ENCODE measurements around the gene MSI2.
A peak's percentile ranks its signal among the peaks of the same experiment; 100 is the strongest.

Gene MSI2

DNA sequence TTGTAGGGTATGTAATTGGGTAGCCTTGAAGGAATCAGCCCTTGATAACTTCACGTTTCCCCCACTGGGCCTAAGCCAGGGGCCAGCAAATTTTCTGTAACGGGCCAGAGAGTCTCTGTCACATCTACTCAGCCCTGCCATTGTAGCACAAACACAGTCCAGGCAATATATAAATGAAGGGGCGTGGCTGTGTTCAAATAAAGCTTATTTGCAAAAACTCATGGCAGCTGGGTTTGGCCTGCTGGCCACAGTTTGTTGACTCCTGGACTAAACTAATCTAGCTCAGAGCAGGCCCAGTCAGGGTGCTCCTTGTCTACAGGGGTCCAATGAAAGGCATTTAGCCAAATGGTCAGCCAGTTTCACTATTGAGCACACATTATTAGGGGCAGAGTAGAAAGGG, 347.2 kb downstream of the MSI2 start:
- ATAC-seq = no peak
- no peaks in the 10 kb centered on the region for H3K9me3 Mint-ChIP-seq
- H3K4me3 Mint-ChIP-seq = no peak overlapping the region

GRCh38 chr17:57603978-57604377, 347.7 kb downstream of the MSI2 start:
- no peaks in the 10 kb centered on the region for H3K9me3 Mint-ChIP-seq

More for the DNA sequence above, 347.2 kb downstream of the MSI2 start:
- Mint-ChIP-seq H3K36me3 (peaks cover 12% of the 10 kb centered on the region), H3K27ac (peak overlapping the region; percentile 81), H3K27me3 (no peaks in the 10 kb centered on the region), H3K4me1 (peaks cover 58% of the 10 kb centered on the region)

DNA sequence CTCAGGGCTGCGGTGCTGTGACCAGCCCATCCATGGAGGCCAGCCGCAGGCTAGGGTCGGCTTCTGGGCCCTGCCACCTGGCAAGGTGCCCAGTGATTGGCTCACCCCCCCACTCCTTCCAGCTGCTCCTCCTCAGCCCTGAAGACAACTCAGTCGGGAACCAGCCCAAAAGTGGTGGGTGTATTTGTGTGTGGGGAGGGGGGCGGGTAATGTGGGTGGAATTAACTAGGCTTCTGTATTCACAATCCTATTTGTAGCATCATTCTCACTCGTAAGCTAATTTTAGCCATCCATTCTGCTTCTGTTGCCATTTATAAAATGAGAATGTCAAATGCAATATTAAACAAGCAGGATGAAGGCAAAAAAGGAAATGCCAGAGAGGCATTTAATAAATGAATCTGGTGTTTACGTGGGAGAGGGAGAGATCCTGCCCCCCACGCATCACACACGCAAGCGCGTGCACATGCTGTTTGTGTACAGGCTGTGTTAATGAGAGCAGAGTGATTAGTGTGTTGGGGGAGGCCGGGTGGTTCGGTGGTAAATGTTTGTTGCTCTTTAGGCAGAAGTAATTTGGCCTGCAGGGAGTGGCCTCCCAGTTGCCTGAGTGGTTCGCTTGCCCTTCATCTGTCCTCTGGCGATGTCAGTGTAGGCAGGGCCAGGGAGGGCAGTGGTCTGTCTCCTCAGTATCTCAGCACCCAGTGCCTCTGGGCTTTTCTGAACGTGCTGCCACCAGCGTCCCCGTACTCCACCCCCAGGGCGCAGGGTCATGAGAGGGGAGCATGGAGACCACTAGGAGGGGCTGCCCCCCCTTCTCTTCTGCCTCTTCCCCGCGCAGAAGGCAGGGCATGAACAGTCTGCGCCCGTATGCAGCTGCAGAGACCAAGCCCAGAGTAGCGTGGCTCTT, 348.7 kb downstream of the MSI2 start:
- H3K36me3 Mint-ChIP-seq = peaks cover 6% of the 10 kb centered on the region
- ATAC-seq = peak; percentile 87
- H3K27me3 Mint-ChIP-seq = no peaks in the 10 kb centered on the region
- H3K27ac Mint-ChIP-seq = peak overlapping the region; percentile 81
- no peaks in the 10 kb centered on the region for H3K9me3 Mint-ChIP-seq
- H3K4me3 Mint-ChIP-seq = peak overlapping the region; percentile 17
- peaks cover 50% of the 10 kb centered on the region for H3K4me1 Mint-ChIP-seq

More at GRCh38 chr17:57603978-57604377, 347.7 kb downstream of the MSI2 start:
- Mint-ChIP-seq H3K27ac (peak overlapping the region; percentile 81), H3K4me1 (peaks cover 54% of the 10 kb centered on the region), H3K4me3 (peak overlapping the region; percentile 45), H3K27me3 (no peaks in the 10 kb centered on the region), H3K36me3 (peaks cover 12% of the 10 kb centered on the region)
- peak; percentile 90 for ATAC-seq

DNA sequence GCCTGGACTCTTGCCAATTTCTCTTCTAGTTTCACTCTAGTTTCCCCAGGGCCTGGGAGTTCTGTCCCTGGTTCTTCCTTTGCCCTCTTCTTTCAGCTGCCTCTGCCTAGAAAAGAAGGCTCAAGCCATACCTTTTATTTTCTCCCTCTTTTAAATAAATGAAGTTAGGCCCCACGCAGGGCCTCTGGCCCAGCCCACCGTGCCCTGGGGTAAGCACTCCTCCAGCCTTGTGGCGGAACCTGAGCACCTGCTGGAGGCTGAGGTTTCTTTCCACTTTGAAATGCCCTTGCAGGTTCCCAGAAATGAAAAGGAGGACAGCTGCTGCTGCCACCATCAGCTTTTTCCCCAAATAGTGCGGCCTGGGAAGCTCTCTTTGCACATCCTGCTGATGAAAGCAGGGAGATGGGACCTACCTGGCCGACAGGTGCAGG, 349.4 kb downstream of the MSI2 start:
- peak; percentile 52 for ATAC-seq

GRCh38 chr17:57606111-57606875, 350.0 kb downstream of the MSI2 start:
- no peaks in the 10 kb centered on the region for H3K27me3 Mint-ChIP-seq
- H3K4me3 Mint-ChIP-seq = no peak overlapping the region
- no peaks in the 10 kb centered on the region for H3K9me3 Mint-ChIP-seq
- ATAC-seq = no peak
- peaks cover 43% of the 10 kb centered on the region for H3K4me1 Mint-ChIP-seq
- H3K27ac Mint-ChIP-seq = peak overlapping the region; percentile 81
- no peaks in the 10 kb centered on the region for H3K36me3 Mint-ChIP-seq

More for the DNA sequence above, 349.4 kb downstream of the MSI2 start:
- Mint-ChIP-seq H3K27ac (peak overlapping the region; percentile 81), H3K36me3 (peaks cover 3% of the 10 kb centered on the region), H3K27me3 (no peaks in the 10 kb centered on the region), H3K4me1 (peaks cover 46% of the 10 kb centered on the region), H3K9me3 (no peaks in the 10 kb centered on the region), H3K4me3 (peak overlapping the region; percentile 17)

DNA sequence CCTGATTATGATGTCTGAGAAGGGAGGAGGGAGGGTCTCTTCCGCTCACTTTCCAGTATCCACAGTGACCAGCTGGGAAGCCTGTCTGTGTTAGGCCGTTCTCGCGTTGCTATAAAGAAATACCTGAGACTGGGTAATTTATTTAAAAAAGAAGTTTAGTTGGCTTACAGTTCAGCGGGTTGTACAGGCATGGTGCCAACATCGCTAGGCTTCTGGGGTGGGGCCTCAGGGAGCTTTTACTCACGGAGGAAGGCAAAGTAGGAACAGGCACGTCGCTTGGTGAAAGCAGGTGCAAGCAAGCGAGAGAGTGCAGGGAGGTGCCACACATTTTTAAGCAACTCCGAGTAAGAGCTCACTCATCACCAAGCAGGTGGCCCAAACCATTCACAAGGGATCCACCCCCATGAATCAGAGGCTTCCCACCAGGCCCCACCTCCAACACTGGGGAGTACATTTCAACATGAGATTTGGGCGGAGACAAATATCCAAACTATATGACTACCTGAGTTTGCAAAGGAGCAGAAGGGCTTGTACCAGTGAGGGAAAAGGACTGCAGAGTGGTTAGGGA, 351.3 kb downstream of the MSI2 start:
- Mint-ChIP-seq H3K4me3 (no peak overlapping the region), H3K36me3 (no peaks in the 10 kb centered on the region), H3K27ac (no peak overlapping the region), H3K27me3 (no peaks in the 10 kb centered on the region), H3K9me3 (no peaks in the 10 kb centered on the region), H3K4me1 (peaks cover 48% of the 10 kb centered on the region)
- ATAC-seq = no peak

DNA sequence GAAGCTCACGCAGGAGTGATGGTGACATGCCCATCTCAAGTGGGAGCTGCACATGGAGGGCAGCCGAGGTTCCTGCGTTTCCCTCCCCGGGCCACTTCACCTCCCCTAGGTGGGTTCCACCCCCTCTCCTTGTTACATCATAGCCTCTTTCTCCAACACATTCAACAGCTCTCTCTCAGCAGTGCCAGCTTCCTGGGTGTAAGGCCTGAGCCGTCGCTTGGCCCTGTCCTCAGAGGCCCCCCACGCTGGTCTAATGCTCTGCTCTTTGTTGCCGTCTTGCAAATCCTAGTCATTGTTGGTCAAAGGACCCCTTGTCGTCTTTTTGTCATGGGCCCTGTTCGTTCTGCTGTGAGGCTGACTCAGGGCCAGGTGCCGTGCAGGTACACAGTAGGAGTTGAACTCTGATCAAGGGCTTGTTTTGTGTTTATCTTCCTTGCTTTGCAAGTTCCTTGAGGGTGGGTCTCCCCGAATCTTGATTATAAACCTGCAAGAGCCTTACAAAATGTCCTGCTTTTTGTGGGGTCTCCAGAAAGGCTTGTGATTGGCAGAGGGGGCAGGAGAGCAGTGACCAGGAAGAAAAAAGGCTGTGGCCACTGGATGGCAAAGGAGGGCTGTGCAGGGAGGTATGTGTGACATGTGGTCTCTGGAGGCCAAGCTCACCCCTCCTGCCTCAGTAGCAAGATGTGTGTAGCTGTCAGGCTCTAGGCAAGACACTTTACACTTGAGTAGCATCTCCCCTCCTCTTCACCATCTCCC, 352.2 kb downstream of the MSI2 start:
- no peaks in the 10 kb centered on the region for H3K36me3 Mint-ChIP-seq
- H3K4me3 Mint-ChIP-seq = no peak overlapping the region
- H3K27ac Mint-ChIP-seq = no peak overlapping the region
- H3K9me3 Mint-ChIP-seq = no peaks in the 10 kb centered on the region
- no peaks in the 10 kb centered on the region for H3K27me3 Mint-ChIP-seq
- peaks cover 55% of the 10 kb centered on the region for H3K4me1 Mint-ChIP-seq
- ATAC-seq = no peak

- H3K4me3 Mint-ChIP-seq = no peak overlapping the region
- H3K27me3 Mint-ChIP-seq = no peaks in the 10 kb centered on the region
- peaks cover 50% of the 10 kb centered on the region for H3K4me1 Mint-ChIP-seq
- no peaks in the 10 kb centered on the region for H3K9me3 Mint-ChIP-seq
- no peaks in the 10 kb centered on the region for H3K36me3 Mint-ChIP-seq
- no peak for ATAC-seq
- H3K27ac Mint-ChIP-seq = peak overlapping the region; percentile 27
Measured at GRCh38 chr17:57609125-57609877, 353.0 kb downstream of the MSI2 start.

DNA sequence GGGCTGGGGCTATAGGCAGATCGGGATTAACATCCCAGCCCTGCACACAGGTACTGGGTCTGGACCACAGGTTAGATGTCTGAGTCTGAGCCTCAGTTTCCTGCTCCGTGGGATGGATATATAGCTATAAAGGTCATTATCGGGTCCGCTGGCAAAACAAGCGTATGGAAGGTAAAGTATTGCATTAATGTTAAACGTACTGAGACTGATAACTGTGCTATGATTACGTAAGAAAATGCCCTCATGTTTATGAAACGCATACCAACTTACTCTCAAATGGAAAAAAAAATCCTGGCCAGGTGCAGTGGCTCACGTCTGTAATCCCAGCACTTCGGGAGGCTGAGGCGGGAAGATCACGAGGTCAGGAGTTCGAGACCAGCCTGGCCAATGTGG, 353.6 kb downstream of the MSI2 start:
- no peaks in the 10 kb centered on the region for H3K36me3 Mint-ChIP-seq
- peaks cover 44% of the 10 kb centered on the region for H3K4me1 Mint-ChIP-seq
- H3K27ac Mint-ChIP-seq = peak overlapping the region; percentile 27
- H3K9me3 Mint-ChIP-seq = no peaks in the 10 kb centered on the region
- no peak for ATAC-seq
- no peaks in the 10 kb centered on the region for H3K27me3 Mint-ChIP-seq
- H3K4me3 Mint-ChIP-seq = no peak overlapping the region

DNA sequence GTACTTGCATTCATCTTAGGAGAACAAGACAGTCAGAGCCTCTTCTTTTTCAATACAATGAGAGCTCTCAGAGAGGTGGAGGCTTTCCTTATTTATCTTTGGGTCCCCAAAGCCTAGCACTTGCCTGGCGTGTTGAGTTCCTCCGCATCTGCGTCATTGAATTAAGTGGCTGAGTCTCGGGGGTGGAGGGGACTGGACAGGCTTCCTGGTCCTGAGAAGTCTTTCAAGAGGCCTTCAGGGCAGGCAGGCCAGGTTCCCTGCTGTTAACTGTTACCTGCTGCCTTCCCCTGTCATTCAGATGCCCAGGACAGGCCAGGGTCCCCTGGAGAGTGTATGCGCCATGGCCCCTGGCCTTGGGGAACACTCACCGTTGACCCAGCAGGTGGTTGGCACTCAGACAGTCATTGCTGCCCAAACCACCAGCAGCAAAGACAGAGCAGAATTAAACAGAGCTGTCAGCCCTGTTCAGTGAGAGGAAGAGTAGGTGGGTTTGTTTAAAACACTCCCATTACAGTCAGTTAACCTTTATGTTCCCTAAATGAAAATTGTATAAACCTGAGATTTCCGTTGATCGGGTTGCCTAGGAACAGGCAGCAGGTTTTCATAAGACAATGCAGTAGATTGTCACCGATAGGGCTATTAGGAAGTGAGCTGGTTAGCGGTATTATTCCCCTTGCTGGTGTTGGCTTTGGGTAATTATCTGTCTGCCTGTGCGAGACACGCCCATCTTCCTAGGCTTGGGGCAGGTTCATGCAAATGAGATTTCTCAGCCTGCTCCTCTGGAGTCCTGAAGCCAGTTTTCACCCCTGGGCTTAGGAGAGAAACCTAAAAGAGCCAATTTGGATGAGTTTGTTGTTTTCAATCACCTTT, 356.1 kb downstream of the MSI2 start:
- peak; percentile 75 for ATAC-seq
- Mint-ChIP-seq H3K4me1 (peaks cover 24% of the 10 kb centered on the region), H3K9me3 (no peaks in the 10 kb centered on the region), H3K4me3 (no peak overlapping the region), H3K36me3 (peaks cover 22% of the 10 kb centered on the region), H3K27me3 (no peaks in the 10 kb centered on the region), H3K27ac (no peak overlapping the region)

GRCh38 chr17:57614742-57615141, 358.4 kb downstream of the MSI2 start:
- no peaks in the 10 kb centered on the region for H3K27me3 Mint-ChIP-seq
- no peak for ATAC-seq
- peaks cover 32% of the 10 kb centered on the region for H3K36me3 Mint-ChIP-seq

GRCh38 chr17:57615836-57616757, 359.8 kb downstream of the MSI2 start:
- H3K27me3 Mint-ChIP-seq = no peaks in the 10 kb centered on the region
- ATAC-seq = no peak
- peaks cover 24% of the 10 kb centered on the region for H3K4me1 Mint-ChIP-seq
- H3K9me3 Mint-ChIP-seq = no peaks in the 10 kb centered on the region
- no peak overlapping the region for H3K4me3 Mint-ChIP-seq
- H3K27ac Mint-ChIP-seq = no peak overlapping the region
- peaks cover 36% of the 10 kb centered on the region for H3K36me3 Mint-ChIP-seq

More at GRCh38 chr17:57614742-57615141, 358.4 kb downstream of the MSI2 start:
- no peaks in the 10 kb centered on the region for H3K9me3 Mint-ChIP-seq
- peaks cover 28% of the 10 kb centered on the region for H3K4me1 Mint-ChIP-seq
- no peak overlapping the region for H3K4me3 Mint-ChIP-seq
- no peak overlapping the region for H3K27ac Mint-ChIP-seq

DNA sequence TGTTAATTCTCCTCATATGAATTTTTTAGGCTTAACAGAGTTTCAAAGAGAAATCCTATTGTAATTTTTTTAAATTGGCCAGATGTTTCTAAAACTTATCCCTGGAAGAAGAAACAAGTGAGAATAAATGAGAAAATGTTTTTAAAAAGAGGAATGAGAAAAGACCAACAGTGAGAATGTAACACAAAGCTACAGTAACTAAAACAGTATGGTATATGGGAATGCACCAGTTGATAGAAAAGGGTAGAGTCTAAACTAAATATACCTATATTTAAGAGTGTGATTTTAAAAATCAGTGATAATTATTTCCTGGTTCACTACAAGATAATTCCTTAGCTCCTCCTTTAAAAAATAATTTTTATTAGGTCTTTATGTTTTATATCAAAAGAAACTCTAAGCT, 360.9 kb downstream of the MSI2 start:
- Mint-ChIP-seq H3K4me1 (peaks cover 30% of the 10 kb centered on the region), H3K4me3 (no peak overlapping the region), H3K9me3 (no peaks in the 10 kb centered on the region), H3K27ac (no peak overlapping the region), H3K36me3 (peaks cover 36% of the 10 kb centered on the region), H3K27me3 (no peaks in the 10 kb centered on the region)
- no peak for ATAC-seq

Data from stimulated activated memory B cell treated with anti-CD40 and anti-IgM and Interleukin-4, amounts not matched to agents 10 μg/mL and 1 μg/mL and 100 μg/mL, for 72 hours (primary cell).